Measurements from ENCODE around the gene RPL15.

RPL15 gene

DNA sequence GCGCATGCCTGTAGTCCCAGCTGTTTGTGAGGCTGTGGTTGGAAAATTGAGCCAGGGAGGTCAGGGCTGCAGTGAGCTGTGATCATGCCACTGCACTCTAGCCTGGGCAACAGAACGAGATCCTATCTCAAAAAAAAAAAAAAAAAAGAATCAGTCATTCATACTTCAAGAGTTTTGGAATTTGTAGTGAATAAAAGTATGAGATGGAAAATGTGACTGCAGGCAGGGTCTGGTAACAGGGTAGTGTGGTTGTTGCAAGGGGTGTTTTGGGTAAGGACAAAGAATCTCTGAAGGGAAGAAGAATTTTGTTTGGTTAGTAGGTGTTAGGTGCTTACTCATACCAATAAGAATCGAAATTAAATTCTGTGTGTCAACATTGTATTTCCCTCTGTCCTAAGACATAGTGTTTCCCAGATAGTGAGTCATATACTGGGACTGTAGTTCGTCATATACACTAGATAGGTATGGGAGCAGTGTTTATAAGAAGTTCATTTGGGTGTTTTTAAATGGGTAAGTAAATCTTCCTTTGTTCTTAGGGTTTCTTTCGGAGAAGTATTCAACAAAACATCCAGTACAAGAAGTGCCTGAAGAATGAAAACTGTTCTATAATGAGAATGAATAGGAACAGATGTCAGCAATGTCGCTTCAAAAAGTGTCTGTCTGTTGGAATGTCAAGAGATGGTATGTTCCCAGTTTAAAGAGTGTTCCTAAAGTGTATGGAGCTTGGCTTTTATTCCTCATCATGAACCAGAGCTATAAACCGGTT lies 42.4 kb downstream of the RPL15 start:
- DNase-seq (ENCODE audit: low read depth in 1 of 2, low spot score in 1 of 2) = no peak

DNA sequence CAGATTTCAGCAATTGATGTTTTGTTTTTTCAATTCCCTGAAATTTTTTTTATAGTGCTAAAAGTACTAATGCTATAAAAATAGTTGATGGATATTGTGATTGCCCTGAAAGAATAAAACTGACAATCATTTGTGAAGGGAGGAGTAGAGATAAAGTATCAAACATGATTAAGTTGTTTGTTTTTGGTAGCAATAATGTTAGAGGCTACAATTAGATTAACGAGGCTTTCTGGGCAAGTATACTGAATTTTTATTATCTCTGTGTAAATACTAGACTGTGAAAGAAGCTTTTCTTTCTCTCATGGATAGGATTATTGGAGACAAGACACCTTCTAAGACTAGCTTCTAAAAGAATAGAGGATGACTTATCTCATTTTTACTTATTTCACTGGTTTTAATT lies 43.7 kb downstream of the RPL15 start:
- DNase-seq (ENCODE audit: low read depth in 1 of 2, low spot score in 1 of 2) = no peak

DNA sequence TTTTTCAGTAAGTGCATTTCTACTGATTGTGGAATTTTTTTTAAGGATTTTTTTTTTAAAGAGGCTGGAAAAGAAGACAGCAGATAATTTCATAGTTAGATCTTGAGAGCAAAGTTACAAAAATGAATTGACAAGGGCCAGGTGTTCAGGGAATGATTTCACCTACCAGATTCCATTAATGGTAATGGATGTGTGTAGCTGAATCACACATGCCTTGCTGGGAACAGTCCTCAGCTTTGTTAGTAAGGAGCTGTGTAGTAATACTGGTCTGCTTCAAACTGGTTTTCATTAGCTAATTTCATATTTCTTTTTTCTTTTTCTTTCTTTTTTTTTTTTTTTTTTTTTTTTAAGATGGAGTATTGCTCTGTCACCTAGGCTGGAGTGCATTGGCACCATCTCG lies 44.1 kb downstream of the RPL15 start:
- DNase-seq (ENCODE audit: low read depth in 1 of 2, low spot score in 1 of 2) = no peak

DNA sequence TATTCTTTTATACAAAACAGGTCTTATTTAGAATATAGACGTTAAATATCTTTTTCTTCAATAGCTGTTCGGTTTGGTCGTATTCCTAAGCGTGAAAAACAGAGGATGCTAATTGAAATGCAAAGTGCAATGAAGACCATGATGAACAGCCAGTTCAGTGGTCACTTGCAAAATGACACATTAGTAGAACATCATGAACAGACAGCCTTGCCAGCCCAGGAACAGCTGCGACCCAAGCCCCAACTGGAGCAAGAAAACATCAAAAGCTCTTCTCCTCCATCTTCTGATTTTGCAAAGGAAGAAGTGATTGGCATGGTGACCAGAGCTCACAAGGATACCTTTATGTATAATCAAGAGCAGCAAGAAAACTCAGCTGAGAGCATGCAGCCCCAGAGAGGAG lies 45.0 kb downstream of the RPL15 start:
- DNase-seq (ENCODE audit: low read depth in 1 of 2, low spot score in 1 of 2) = no peak

DNA sequence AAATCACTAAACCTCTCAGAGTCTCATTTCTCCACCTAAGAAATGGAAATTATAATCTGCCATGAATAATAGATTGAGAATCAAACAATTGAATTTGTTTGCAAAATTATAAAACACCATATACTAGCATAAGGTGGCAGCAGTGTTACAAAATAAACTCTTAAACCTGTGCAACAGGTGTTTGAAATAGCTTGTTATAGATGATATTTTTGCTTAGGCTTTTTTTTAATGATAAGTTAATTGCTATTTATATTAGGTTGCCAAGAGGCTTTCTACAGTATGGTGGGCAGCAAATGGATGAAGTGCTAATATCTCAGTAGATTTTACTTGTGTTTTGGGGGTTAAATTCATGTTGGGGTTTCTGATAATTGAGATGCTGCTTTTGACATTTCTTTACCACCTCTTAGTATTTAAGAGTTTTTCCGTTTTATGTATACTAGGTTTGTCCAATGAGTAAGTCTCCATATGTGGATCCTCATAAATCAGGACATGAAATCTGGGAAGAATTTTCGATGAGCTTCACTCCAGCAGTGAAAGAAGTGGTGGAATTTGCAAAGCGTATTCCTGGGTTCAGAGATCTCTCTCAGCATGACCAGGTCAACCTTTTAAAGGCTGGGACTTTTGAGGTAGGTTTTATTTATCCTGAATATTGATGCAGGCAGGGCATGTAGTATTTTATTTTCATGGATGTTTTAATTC lies 47.8 kb downstream of the RPL15 start:
- DNase-seq (ENCODE audit: low read depth in 1 of 2, low spot score in 1 of 2) = no peak

DNA sequence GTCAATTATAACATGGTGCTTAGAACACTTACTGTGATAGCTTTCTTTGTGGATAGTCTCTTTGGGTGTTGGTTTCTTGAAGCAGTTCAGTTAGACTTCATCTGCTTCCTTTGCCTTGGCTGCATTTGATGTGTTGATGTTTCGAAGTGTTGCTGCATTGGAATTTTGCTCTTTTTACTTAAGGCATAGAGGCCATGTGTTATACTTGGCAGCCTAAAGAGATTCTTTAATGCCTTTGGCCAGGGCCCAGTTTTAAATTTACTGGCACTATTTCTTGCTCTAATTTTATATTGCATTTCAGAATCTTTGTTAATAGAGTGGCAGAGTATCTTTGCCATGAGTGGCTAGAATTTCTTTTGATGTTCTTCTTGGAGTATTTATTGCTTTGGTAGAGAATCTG lies 49.4 kb downstream of the RPL15 start:
- no peak for DNase-seq (ENCODE audit: low read depth in 1 of 2, low spot score in 1 of 2)

DNA sequence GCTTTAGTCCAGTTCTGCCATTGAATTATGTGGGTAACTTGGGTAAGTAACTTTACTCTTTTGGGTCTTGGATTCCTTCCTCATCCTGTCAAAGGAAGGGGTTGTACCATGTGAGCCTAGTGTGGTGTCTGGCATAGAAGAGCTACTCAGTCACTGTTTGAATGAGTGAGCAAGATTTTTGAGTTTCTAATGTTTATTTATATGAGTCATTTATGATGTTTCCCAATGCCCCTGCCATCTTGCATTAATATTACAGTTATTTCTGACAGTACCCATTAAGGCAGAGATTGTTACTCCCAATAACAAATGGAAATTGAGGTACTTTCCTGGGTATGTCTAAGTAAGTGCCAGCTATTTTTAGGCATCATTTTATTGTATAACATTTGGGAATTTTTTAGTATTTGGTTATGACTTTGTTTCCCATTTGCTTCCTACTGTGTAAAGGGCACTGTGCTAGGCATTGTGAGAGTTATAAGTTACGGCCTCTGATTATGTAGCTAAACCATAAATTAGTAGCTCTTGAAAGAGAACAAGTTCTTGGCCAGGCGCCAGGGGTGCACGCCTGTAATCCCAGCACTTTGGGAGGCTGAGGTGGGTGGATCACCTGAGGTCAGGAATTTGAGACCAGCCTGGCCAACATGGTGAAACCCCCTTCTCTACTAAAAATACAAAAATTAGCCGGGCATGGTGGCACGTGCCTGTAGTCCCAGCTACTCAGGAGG lies 51.7 kb downstream of the RPL15 start:
- DNase-seq (ENCODE audit: low read depth in 1 of 2, low spot score in 1 of 2) = no peak

DNA sequence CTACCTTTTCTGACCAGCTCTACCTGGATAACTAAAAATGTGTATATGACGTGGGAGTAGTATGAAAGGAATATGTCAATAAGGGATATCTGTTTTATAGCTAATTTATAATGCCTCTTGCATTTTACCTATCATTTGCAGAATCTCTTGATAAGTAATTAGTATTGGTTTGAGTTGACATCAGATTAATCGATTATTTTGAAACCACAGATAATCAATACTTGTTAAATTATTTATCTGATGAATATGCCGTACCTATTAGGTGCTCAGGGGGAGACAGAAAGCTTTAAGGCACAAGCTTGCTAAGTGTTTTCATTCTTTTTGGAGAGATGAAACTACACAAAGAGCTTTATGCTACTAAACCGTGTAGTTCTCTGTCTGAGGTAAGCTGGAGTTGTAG lies 52.5 kb downstream of the RPL15 start:
- DNase-seq (ENCODE audit: low read depth in 1 of 2, low spot score in 1 of 2) = no peak

Measured in stimulated activated CD4-positive, alpha-beta T cell treated with anti-CD3 and anti-CD28 coated beads, Interleukin-15, amount 100 ng/mL, for 1 hour (primary cell).